SK-N-SH (cell line): ENCODE measurements around the gene IFNA2. TPM values are rescaled to one million over a fixed set of nuclear protein-coding genes. Genes with fewer than 3 reads are reported as not detected.

ENCODE experiments used
- CTCF ChIA-PET: fragments of 300-600, 350-600 bp; formaldehyde crosslinking; extraction: SDS; loops from one replicate; lab custom pipeline; 2021; lab: Yijun Ruan, JAX
- POLR2A ChIA-PET: fragments of 350-600 bp; sonication (Branson Sonifier 250); formaldehyde crosslinking; extraction: SDS; loops from one replicate; lab custom pipeline; 2020; ENCODE audit warnings: antibody characterized with exemption, inconsistent platforms; lab: Yijun Ruan, JAX
- DNase-seq: peaks from one replicate; pipeline ENCODE4 v3.0.0; 2012
- H2AFZ ChIP-seq: fragments of 200-600 bp; sonication (generic); 2 replicates; pipeline ENCODE4 v1.8.1; 2016; ENCODE audit warnings: antibody characterized with exemption, mild to moderate bottlenecking, low read depth
- H3F3A ChIP-seq: fragments of 200-600 bp; sonication (generic); replicated peaks from 2 replicates; pipeline ENCODE3; 2016; ENCODE audit warnings: antibody characterized with exemption, mild to moderate bottlenecking; ENCODE audit not compliant: insufficient read depth
- H3K27ac ChIP-seq, 2 experiments: fragments of 200-500 bp in 1 of 2; fragments of 200-600 bp in 1 of 2; sonication (Bioruptor generic) in 1 of 2; sonication (generic), shearing (Covaris generic) in 1 of 2; 2 replicates each; pipeline versions ENCODE4 v1.5.1 to v1.6.1; 2014 to 2016; ENCODE audit warnings: low read depth in 2 of 2, inconsistent platforms in 1 of 2, low read length in 1 of 2, mild to moderate bottlenecking in 1 of 2, mixed read lengths in 1 of 2
- H3K27me3 ChIP-seq: fragments of 200-600 bp; sonication (generic), shearing (Covaris generic); 2 replicates; pipeline ENCODE4 v1.6.1; 2016; ENCODE audit warnings: mixed run types; ENCODE audit not compliant: insufficient read depth
- H3K36me3 ChIP-seq, 2 experiments: fragments of 200-500 bp in 1 of 2; fragments of 200-600 bp in 1 of 2; sonication (Bioruptor generic) in 1 of 2; sonication (generic) in 1 of 2; replicated peaks in 1 of 2; 2 replicates each; pipeline versions ENCODE3 to v1.5.1; 2014 to 2016; ENCODE audit warnings: low read length in 1 of 2, mild to moderate bottlenecking in 1 of 2; ENCODE audit not compliant: insufficient read depth in 2 of 2, control insufficient read depth in 1 of 2
- H3K4me1 ChIP-seq, 2 experiments: fragments of 200-500 bp in 1 of 2; fragments of 200-600 bp in 1 of 2; sonication (Bioruptor generic) in 1 of 2; sonication (generic), shearing (Covaris generic) in 1 of 2; 2 replicates each; pipeline versions ENCODE4 v1.5.1 to v1.6.1; 2014 to 2016; ENCODE audit warnings: low read depth in 1 of 2, low read length in 1 of 2, mixed run types in 1 of 2; ENCODE audit not compliant: insufficient read depth in 2 of 2, control insufficient read depth in 1 of 2
- H3K4me2 ChIP-seq: fragments of 200-600 bp; sonication (generic), shearing (Covaris generic); 2 replicates; pipeline ENCODE4 v1.6.1; 2017; ENCODE audit warnings: mixed run types
- H3K4me3 ChIP-seq, 2 experiments: fragments of 200-500 bp in 1 of 2; fragments of 200-600 bp in 1 of 2; sonication (Bioruptor generic) in 1 of 2; sonication (generic), shearing (Covaris generic) in 1 of 2; 2 replicates each; pipeline versions ENCODE4 v1.5.1 to v1.8.1; 2014 to 2016; ENCODE audit warnings: low read depth in 2 of 2, inconsistent platforms in 1 of 2, low read length in 1 of 2, mild to moderate bottlenecking in 1 of 2, mixed read lengths in 1 of 2, moderate library complexity in 1 of 2
- H3K79me2 ChIP-seq: fragments of 200-600 bp; sonication (generic); 2 replicates; pipeline ENCODE4 v1.8.1; 2017; ENCODE audit warnings: mild to moderate bottlenecking; ENCODE audit not compliant: insufficient read depth
- H3K9ac ChIP-seq: fragments of 200-600 bp; sonication (generic); 2 replicates; pipeline ENCODE4 v1.6.1; 2017; ENCODE audit warnings: mixed run types
- H3K9me2 ChIP-seq: fragments of 200-600 bp; sonication (generic); 2 replicates; pipeline ENCODE4 v1.6.1; 2017; ENCODE audit warnings: mixed run types
- H3K9me3 ChIP-seq: fragments of 200-600 bp; sonication (generic); 2 replicates; pipeline ENCODE4 v1.6.1; 2017; ENCODE audit warnings: mixed run types, mild to moderate bottlenecking, moderate library complexity
- H4K20me1 ChIP-seq: fragments of 200-600 bp; sonication (generic); 2 replicates; pipeline ENCODE4 v1.6.1; 2017; ENCODE audit warnings: mild to moderate bottlenecking, mixed run types; ENCODE audit not compliant: insufficient read depth
- FOSL2 ChIP-seq: IDR thresholded peaks from 2 replicates; pipeline ENCODE4 v1.4.0; 2012; ENCODE audit warnings: low read depth, mild to moderate bottlenecking, moderate library complexity, borderline replicate concordance
- FOXJ3 ChIP-seq: sonication (generic); formaldehyde crosslinking; IDR thresholded peaks from 2 replicates; pipeline ENCODE4 v1.5.1; 2020; ENCODE audit warnings: mild to moderate bottlenecking, missing genetic modification reagents
- MAX ChIP-seq: IDR thresholded peaks from 2 replicates; pipeline ENCODE4 v1.4.0; 2012; ENCODE audit warnings: low read depth
- MEF2A ChIP-seq: IDR thresholded peaks from 2 replicates; pipeline ENCODE4 v1.4.0; 2012; ENCODE audit warnings: low read depth, borderline replicate concordance
- PBX3 ChIP-seq: IDR thresholded peaks from 2 replicates; pipeline ENCODE4; 2012
- RCOR1 ChIP-seq: fragments of 150-350 bp; IDR thresholded peaks from 2 replicates; pipeline ENCODE4 v1.6.1; 2017; ENCODE audit warnings: antibody characterized with exemption, low read length
- REST ChIP-seq: IDR thresholded peaks from 2 replicates; pipeline ENCODE4 v1.6.1; 2012; ENCODE audit warnings: mild to moderate bottlenecking, low read depth, low read length, moderate library complexity
- RFX5 ChIP-seq: IDR thresholded peaks from 2 replicates; pipeline ENCODE4 v1.6.1; 2012; ENCODE audit warnings: mild to moderate bottlenecking, improper control_type of control experiment, low read length
- RXRA ChIP-seq: IDR thresholded peaks from 2 replicates; pipeline ENCODE4 v1.4.0; 2012; ENCODE audit warnings: low read depth, mild to moderate bottlenecking, borderline replicate concordance
- SMC3 ChIP-seq: IDR thresholded peaks from 2 replicates; pipeline ENCODE4 v1.6.1; 2012; ENCODE audit warnings: low read depth, low read length, improper control_type of control experiment
- TEAD4 ChIP-seq: IDR thresholded peaks from 2 replicates; pipeline ENCODE4 v1.4.0; 2012; ENCODE audit warnings: mild to moderate bottlenecking, borderline replicate concordance; ENCODE audit not compliant: insufficient read depth
- USF1 ChIP-seq: IDR thresholded peaks from 2 replicates; pipeline ENCODE4 v1.4.0; 2012; ENCODE audit warnings: low read depth, borderline replicate concordance
- ZBTB33 ChIP-seq: IDR thresholded peaks from 2 replicates; pipeline ENCODE4 v1.4.0; 2012; ENCODE audit warnings: low read depth, borderline replicate concordance
- WGBS: methylation state at CpG from one replicate; pipeline ENCODE4 v1.1.6; 2017; ENCODE audit warnings: low lambda C conversion rate; 5-methylcytosine and 5-hydroxymethylcytosine counted together
- polyA plus RNA-seq, 3 experiments: library from polyadenylated mRNA; depleted of rRNA; stranded (reverse); fragments of >200 nt; gene quantifications; 2 replicates each; pipeline ENCODE4 v1.2.3, GENCODE V29; 2012

Gene IFNA2
- polyA plus RNA-seq, 1 of the 3 experiments (the other 2 are of a cell fraction): not detected

- POLR2A ChIA-PET: no interaction called here
- CTCF ChIA-PET: interaction anchor here (1.8 kb wide), 1 partner anchor 74 kb away, joined by 5 read pairs; no protein-coding TSS in a partner anchor
- Histone ChIP-seq H3K4me3 (no peak overlapping the region), H3F3A (no peaks in the 10 kb centered on the region), H3K27ac (no peak overlapping the region), H3K9me3 (no peaks in the 10 kb centered on the region), H3K9me2 (no peaks in the 10 kb centered on the region), H3K79me2 (no peaks in the 10 kb centered on the region), H3K9ac (no peak overlapping the region), H3K4me1 (peaks cover 0 to 4% of the 10 kb centered on the region in 2 experiments; a peak in 2 of 4 replicates), H4K20me1 (no peaks in the 10 kb centered on the region), H3K36me3 (no peaks in the 10 kb centered on the region), H3K27me3 (peaks cover 40% of the 10 kb centered on the region; the same call in 1 of the 2 replicates), H2AFZ (no peak overlapping the region), H3K4me2 (no peak overlapping the region)
- no peak for TF ChIP-seq RFX5
- TF ChIP-seq RXRA: no peak
- WGBS: 12% methylated on average over 3 of the region's 3 CpGs
- DNase-seq: no peak
Observed at GRCh38 chr9:21399956-21400355, 14.8 kb upstream of the IFNA2 start.

- H3K9me2 ChIP-seq: no peaks in the 10 kb centered on the region
- H3K4me1 ChIP-seq: peaks cover 0 to 4% of the 10 kb centered on the region in 2 experiments; a peak in 2 of 4 replicates
- CTCF ChIA-PET: interaction anchor here (2.0 to 8.2 kb wide), 3 partner anchors 67 to 81 kb away, joined by 10 to 143 read pairs (median 12); partner anchors contain the start of gene KLHL9
- whole genome bisulfite sequencing: 62% methylated on average over 5 of the region's 5 CpGs
- no peak for DNase-seq
- H3K9ac ChIP-seq: no peak overlapping the region
- H3K4me3 ChIP-seq: no peak overlapping the region
- H3K27ac ChIP-seq: no peak overlapping the region
- H3K36me3 ChIP-seq: no peaks in the 10 kb centered on the region
- no peaks in the 10 kb centered on the region for H3F3A ChIP-seq
- no peaks in the 10 kb centered on the region for H3K9me3 ChIP-seq
- H2AFZ ChIP-seq: no peak overlapping the region
- H3K4me2 ChIP-seq: no peak overlapping the region
- no peak for TF ChIP-seq RXRA
- no peak for TF ChIP-seq FOSL2
- no peak for TF ChIP-seq ZBTB33
- no peak for TF ChIP-seq FOXJ3 (CRISPR knock-in tag)
- TF ChIP-seq MAX: no peak
- no peak for TF ChIP-seq PBX3
- no peak for TF ChIP-seq TEAD4
- no peak for TF ChIP-seq REST
- no peak for TF ChIP-seq RCOR1
- TF ChIP-seq SMC3: no peak
- no peak for TF ChIP-seq USF1
- no peak for TF ChIP-seq MEF2A
- TF ChIP-seq, all 33 proteins: peak for 0
- H3K79me2 ChIP-seq: no peaks in the 10 kb centered on the region
- POLR2A ChIA-PET: no interaction called here
- peaks cover 45% of the 10 kb centered on the region; the same call in 1 of the 2 replicates for H3K27me3 ChIP-seq
- no peaks in the 10 kb centered on the region for H4K20me1 ChIP-seq
Observed at GRCh38 chr9:21398955-21399489, 13.8 kb upstream of the IFNA2 start.
